K562 (cell line): ENCODE measurements around the gene KLHDC10. TPM values are rescaled to one million over a fixed set of nuclear protein-coding genes. Genes with fewer than 3 reads are reported as not detected.

Source experiments
- CBFA2T3 ChIP-seq: fragments of 450-650 bp; IDR thresholded peaks from 2 replicates; pipeline ENCODE4 v1.6.1; 2017
- GATAD2B ChIP-seq: fragments of 450-650 bp; IDR thresholded peaks from 2 replicates; pipeline ENCODE4 v1.6.1; 2017; ENCODE audit warnings: mild to moderate bottlenecking, borderline replicate concordance
- HDAC6 ChIP-seq: IDR thresholded peaks from 2 replicates; pipeline ENCODE4 v1.6.1; 2012; ENCODE audit warnings: low read depth, mild to moderate bottlenecking, control low read depth, inconsistent platforms, low read length, moderate library complexity
- HINFP ChIP-seq: fragments of 450-650 bp; conservative IDR thresholded peaks from 2 replicates; pipeline ENCODE4 v1.6.1; 2016; ENCODE audit warnings: missing genetic modification characterization, low read depth, mild to moderate bottlenecking, control low read depth, missing compliant biosample characterization
- NR1H2 ChIP-seq: sonication (generic); formaldehyde crosslinking; IDR thresholded peaks from 2 replicates; pipeline ENCODE4 v1.4.0; 2020; ENCODE audit warnings: mild to moderate bottlenecking, missing genetic modification reagents
- SETDB1 ChIP-seq: IDR thresholded peaks from one replicate; pipeline ENCODE4 v1.6.1; 2012; ENCODE audit warnings: low read length, control low read depth, inconsistent platforms
- TAF15 ChIP-seq: fragments of 200-400 bp; formaldehyde crosslinking; IDR thresholded peaks from 2 replicates; pipeline ENCODE4 v1.6.1; 2017; ENCODE audit warnings: mild to moderate bottlenecking, low read depth, low read length, moderate library complexity
- TEAD4 ChIP-seq, 2 experiments: sonication (generic) in 1 of 2; formaldehyde crosslinking in 1 of 2; IDR thresholded peaks; 2 replicates each; pipeline versions ENCODE4 v1.6.1 to v1.8.0; 2012 to 2022; ENCODE audit warnings: borderline replicate concordance in 1 of 2, inconsistent platforms in 1 of 2, low read length in 1 of 2, mild to moderate bottlenecking in 1 of 2, missing genetic modification reagents in 1 of 2
- TGIF2 ChIP-seq: sonication (generic); formaldehyde crosslinking; IDR thresholded peaks from 2 replicates; pipeline ENCODE4 v1.8.1; 2022; ENCODE audit warnings: mild to moderate bottlenecking, missing genetic modification reagents, moderate library complexity
- ZNF449 ChIP-seq: fragments of 250-450 bp; sonication (Bioruptor Pico); IDR thresholded peaks from 2 replicates; pipeline ENCODE4 v1.8.0; 2022; ENCODE audit warnings: moderate library complexity, mild to moderate bottlenecking, inconsistent platforms
- ZNF518B ChIP-seq: fragments of 250-450 bp; sonication (Bioruptor Pico); IDR thresholded peaks from 2 replicates; pipeline ENCODE4 v1.5.0; 2021; ENCODE audit warnings: mild to moderate bottlenecking, moderate library complexity
- ZNF589 ChIP-seq: fragments of 200-800 bp; sonication (Bioruptor generic); IDR thresholded peaks from 2 replicates; pipeline ENCODE4 v1.6.1; 2016; ENCODE audit warnings: low read depth, missing genetic modification characterization, missing compliant biosample characterization
- polyA plus RNA-seq, 8 experiments: library from polyadenylated mRNA; depleted of rRNA in 4 of 8; stranded (reverse) in 5 of 8; unstranded in 3 of 8; fragments of >200 nt; fragmentation: Nextera tagmentation in 2 of 8; fragmentation: Illumina TruSeq in 1 of 8; extraction: Ambion mirVana in 2 of 8; extraction: Trizol in 1 of 8; gene quantifications; 2 replicates each; pipeline versions ENCODE4 v1.2.1 to v1.2.3, GENCODE V29; 2011 to 2014; ENCODE audit warnings: inconsistent platforms in 1 of 8, missing spikeins in 1 of 8
- total RNA-seq, 7 experiments: library from RNA; depleted of rRNA in 6 of 7; stranded (reverse); fragments of >200 nt in 6 of 7; fragmentation: Illumina TruSeq in 2 of 7; extraction: Trizol in 2 of 7; gene quantifications; 2 replicates each; pipeline versions ENCODE4 v1.2.1 to v1.2.3, GENCODE V29; 2011 to 2021; ENCODE audit warnings: low replicate concordance in 1 of 7
- TF ChIP-seq, protein P1 (sequence below): sonication (generic); formaldehyde crosslinking; IDR thresholded peaks from 2 replicates; pipeline ENCODE4 v1.9.0; 2022; ENCODE audit warnings: mild to moderate bottlenecking, missing genetic modification reagents
- TF ChIP-seq, protein P2 (sequence below), 2 experiments: fragments of 450-650 bp in 1 of 2; IDR thresholded peaks; 2 replicates each; pipeline ENCODE4 v1.6.1; 2011 to 2017; ENCODE audit warnings: low read depth in 2 of 2, antibody characterized with exemption in 1 of 2, borderline replicate concordance in 1 of 2, low read length in 1 of 2, mild to moderate bottlenecking in 1 of 2, mixed read lengths in 1 of 2; ENCODE audit not compliant: control insufficient read depth in 1 of 2

KLHDC10 gene
- total and polyA plus RNA-seq, 9 of the 15 experiments (the other 6 are each of a cell fraction or from before 2014, with no cell fraction given), result 9.8 to 80.5 (median 31.4) TPM

GRCh38 chr7:130154501-130155317 is 84.4 kb downstream of the KLHDC10 start (continued):
- no peak for TF ChIP-seq ZNF589
- no peak for TF ChIP-seq SETDB1
- TF ChIP-seq ZNF449 (CRISPR knock-in tag), result no peak
- TF ChIP-seq TAF15, result no peak
- no peak for TF ChIP-seq CBFA2T3
- no peak for TF ChIP-seq TEAD4 (IDR thresholded peaks at IDR 0.05; ENCODE audit: low read length)
- TF ChIP-seq TEAD4 (CRISPR knock-in tag; IDR thresholded peaks at IDR 0.05; ENCODE audit: borderline replicate concordance), result 0 out of 2 replicates have a peak, but pooled peaks have one; percentile 30
- TF ChIP-seq, protein P1, sequence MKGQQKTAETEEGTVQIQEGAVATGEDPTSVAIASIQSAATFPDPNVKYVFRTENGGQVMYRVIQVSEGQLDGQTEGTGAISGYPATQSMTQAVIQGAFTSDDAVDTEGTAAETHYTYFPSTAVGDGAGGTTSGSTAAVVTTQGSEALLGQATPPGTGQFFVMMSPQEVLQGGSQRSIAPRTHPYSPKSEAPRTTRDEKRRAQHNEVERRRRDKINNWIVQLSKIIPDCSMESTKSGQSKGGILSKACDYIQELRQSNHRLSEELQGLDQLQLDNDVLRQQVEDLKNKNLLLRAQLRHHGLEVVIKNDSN (CRISPR knock-in tag), result no peak
- no peak for TF ChIP-seq NR1H2 (CRISPR knock-in tag)
- TF ChIP-seq, protein P2, sequence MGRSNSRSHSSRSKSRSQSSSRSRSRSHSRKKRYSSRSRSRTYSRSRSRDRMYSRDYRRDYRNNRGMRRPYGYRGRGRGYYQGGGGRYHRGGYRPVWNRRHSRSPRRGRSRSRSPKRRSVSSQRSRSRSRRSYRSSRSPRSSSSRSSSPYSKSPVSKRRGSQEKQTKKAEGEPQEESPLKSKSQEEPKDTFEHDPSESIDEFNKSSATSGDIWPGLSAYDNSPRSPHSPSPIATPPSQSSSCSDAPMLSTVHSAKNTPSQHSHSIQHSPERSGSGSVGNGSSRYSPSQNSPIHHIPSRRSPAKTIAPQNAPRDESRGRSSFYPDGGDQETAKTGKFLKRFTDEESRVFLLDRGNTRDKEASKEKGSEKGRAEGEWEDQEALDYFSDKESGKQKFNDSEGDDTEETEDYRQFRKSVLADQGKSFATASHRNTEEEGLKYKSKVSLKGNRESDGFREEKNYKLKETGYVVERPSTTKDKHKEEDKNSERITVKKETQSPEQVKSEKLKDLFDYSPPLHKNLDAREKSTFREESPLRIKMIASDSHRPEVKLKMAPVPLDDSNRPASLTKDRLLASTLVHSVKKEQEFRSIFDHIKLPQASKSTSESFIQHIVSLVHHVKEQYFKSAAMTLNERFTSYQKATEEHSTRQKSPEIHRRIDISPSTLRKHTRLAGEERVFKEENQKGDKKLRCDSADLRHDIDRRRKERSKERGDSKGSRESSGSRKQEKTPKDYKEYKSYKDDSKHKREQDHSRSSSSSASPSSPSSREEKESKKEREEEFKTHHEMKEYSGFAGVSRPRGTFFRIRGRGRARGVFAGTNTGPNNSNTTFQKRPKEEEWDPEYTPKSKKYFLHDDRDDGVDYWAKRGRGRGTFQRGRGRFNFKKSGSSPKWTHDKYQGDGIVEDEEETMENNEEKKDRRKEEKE (IDR thresholded peaks at IDR 0.05; ENCODE audit: borderline replicate concordance in 1 of 2, control insufficient read depth in 1 of 2, low read depth in 2 of 2, low read length in 1 of 2), result no peak
- TF ChIP-seq HDAC6, result no peak
- no peak for TF ChIP-seq ZNF518B (CRISPR knock-in tag)
- no peak for TF ChIP-seq TGIF2 (CRISPR knock-in tag)
- TF ChIP-seq GATAD2B, result no peak
- no peak for TF ChIP-seq HINFP (tag)
